Measurements from ENCODE around the gene ATP10D.

DNA sequence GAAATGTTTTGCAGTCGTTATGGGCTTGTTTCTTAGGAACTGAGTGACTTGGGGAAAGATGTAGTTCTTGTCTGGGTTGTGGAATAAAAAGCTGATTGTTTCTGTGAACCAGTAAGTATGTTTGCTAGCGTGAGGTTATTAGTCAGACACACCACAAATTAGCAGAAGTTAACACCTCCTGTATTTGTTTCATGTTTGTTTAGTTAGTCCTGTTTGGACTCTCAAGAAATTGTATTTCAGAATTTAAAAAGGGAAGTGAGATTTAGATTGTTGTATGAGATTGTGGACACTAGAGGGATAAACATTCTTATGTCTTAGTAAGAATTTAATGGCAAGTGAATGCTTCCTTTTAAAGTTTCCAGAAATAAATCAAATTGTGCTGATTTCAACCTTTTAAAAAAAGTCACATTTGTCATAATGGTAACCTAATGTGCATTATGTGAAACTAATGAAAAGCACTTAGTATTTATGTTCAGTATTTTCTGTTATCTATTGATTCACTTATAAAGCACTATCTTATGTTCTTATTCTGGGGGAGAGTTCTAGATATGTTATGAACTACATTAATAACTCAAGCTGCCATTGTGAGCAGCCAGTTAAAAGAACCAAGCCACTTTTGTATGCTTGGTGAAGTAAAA is 25.6 kb downstream of the ATP10D start:
- TF ChIP-seq RARB (CRISPR knock-in tag; IDR thresholded peaks at IDR 0.05) (no peak), ZFP30 (CRISPR knock-in tag; IDR thresholded peaks at IDR 0.05) (no peak), ARNTL (CRISPR knock-in tag; IDR thresholded peaks at IDR 0.05; ENCODE audit: borderline replicate concordance, low read depth) (no peak)

All from SK-N-SH treated with all-trans-retinoic acid at 6 μM for 48 hours (cell line).